GM18502 (cell line): ENCODE results near the gene CMTM7.

Experiments
- ATAC-seq: cut with Tn5 transposase; IDR thresholded peaks from one replicate; pipeline ENCODE4 v1.9.1; 2021; ENCODE audit warnings: mild to moderate bottlenecking; ENCODE audit not compliant: unreplicated experiment, poor library complexity

CMTM7 gene

DNA sequence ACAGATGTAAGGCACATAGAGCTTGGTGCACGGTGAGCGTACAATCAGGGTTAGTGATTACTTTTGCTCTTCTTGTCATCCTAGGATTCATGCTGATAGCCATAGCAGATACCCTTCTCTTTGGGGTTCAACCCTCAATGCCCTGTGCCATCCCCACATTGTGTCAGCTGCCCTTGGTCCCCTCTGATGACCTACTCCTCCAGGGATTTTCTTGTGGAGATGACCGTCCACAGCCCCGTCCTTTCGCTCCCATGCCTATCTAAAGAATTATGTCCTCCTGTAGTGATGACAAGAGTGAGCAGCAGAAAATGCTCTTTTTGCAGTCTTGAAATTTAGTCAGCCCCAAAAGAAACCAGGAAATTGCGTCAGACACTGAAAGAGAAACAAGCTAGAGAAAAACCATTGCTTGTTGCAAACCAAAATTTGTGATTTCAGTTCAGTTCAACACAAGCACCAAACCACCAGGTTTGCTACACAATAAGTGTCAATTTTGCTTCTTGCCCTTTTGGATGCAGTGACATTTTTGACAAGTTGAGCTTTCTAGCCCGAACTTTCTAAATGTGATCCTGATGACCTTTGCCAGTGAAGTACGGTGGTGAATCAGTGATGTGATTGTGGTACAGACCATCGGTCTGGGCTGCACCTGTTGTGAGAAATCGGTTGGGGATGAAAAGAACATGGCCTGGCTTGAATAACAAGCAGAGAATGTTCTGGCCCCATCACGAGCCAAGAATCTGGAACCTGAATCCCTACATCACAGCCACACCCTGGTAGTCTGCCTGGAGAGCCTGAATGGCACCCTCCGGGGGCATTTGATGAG lies 41.3 kb downstream of the CMTM7 start:
- peak; percentile 42 for ATAC-seq

- no peak for ATAC-seq
These were observed 42.6 kb downstream of the CMTM7 start for GRCh38 chr3:32434206-32434605.

DNA sequence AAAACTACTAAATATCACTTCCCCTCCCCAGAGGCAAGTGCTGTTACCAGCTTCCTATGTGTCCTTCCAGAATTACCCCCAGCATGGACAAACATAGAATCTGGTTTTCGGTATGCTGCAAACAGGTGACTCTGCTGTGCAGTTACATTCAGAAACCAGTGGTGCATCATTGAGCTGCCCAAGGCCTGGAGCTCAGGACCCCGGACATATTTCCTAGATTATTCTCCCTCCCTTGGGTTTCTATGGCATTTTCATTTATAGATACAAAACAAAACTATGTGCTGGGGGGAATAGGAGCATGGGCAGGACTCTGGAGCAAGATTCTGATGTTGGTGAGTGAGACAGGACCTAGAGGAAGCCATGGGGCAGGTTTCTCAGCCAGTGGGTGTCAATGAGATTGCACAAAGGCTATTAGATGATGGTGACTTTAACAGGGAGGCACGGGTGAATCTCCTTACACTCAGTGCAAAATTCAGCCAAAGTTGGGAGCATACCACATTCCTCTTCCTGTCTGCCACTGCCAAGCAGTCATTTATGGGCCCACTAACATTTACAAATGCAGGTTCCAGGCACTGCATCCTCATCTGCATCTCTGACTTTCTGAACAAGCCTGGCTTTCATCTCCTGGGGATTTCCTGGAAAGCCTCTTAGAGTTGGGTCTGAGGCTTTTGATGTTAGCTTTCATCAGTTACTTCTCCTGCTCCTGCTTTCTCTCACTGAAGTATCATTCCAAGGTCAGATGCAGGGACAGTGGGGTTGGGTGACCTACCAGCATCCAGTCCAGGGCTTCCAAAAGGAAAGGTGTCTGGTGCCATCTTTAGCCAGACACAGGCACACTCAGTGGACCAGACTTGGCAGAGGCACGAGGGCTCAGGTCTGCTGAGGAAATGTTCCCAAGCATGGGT lies 44.5 kb downstream of the CMTM7 start:
- no peak for ATAC-seq

GRCh38 chr3:32436816-32437189 lies 45.1 kb downstream of the CMTM7 start:
- peak; percentile 37 for ATAC-seq

GRCh38 chr3:32437896-32438295 lies 46.2 kb downstream of the CMTM7 start:
- no peak for ATAC-seq

DNA sequence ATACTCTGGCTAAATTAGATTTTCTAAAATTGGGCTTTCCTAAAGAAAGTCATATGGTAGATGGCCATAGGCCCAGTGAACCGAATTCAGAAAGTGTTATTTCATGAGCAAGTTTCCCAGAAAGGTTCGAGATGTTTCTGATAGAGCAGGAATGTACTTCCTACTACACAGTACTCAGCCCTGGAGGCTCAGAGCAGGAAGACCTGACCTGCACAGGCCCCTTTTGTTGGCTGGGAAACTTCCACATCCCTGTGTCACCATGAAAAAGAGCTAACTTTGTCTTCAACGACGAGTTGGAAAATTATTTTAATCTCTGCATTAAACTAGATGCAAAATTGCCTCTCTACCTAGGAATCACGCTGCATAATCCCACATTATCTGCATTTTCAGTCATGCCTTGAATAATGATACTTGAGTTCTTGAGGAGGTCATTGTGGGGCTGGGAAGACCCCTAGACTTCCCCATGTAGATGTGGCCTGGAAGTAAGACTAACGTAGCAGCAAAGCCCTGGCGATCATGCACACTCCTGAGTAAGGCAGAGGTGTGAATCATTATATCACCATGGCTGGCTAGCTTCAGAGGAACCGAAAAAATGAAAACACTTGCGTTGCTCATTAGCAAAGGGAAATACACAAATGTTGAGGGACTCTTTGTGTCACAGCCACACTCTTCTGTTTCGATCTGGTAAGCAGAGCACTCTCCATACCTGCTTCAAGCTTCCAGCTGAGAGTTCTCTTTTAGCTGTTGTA lies 47.1 kb downstream of the CMTM7 start:
- peak; percentile 92 for ATAC-seq

DNA sequence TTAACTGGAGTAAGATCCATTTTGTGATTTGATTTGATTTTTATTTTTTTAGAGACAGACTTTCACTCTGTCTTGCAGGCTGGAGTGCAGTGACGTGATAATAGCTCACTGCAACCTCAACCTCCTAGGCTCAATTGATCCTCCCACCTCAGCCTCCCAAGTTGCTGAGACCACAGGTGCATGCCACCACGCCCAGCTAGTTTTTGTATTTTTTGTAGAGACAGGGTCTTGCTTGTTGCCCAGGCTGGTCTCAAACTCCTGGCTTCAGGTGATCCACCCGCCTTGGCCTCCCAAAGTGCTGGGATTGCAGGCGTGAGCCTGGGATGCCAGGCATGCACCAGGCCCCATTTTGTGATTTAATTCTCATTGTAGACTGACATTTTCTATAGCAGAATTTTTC lies 47.8 kb downstream of the CMTM7 start:
- peak; percentile 19 for ATAC-seq

DNA sequence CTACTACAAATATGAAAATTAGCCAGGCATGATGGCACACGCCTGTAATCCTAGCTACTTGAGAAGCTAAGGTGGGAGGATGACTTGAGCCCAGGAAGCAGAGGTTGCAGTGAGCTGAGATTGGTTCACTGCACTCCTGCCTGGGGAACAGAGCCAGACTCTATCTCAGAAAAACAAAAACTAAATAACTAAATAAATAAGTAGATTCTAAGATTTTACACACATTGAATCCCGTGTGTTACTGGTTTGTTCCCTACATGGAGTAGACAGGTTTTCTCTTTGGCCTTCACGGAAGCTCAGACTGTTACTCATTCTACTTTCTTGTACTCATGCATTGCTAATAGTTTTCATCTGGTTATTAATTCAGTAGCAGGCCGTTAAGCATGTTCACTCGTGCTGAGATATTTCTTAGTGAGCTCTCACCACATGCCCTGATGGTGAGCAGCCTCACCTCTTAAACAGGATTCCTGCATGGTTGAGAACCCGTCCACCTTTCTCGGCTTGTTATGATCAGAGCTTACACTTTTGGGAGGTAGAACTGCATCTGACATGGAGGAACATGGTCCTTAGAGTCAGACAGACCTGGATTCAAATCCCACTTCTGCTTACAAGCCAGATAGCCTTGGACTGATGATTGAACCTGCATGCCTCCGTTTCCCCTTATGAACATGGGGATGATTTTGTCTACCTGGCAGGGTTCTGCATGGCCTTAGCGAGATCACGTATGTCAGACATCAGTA lies 49.1 kb downstream of the CMTM7 start:
- no peak for ATAC-seq

GRCh38 chr3:32442766-32443165 lies 51.1 kb downstream of the CMTM7 start:
- no peak for ATAC-seq

- no peak for ATAC-seq
These were observed 51.8 kb downstream of the CMTM7 start for GRCh38 chr3:32443478-32443877.

DNA sequence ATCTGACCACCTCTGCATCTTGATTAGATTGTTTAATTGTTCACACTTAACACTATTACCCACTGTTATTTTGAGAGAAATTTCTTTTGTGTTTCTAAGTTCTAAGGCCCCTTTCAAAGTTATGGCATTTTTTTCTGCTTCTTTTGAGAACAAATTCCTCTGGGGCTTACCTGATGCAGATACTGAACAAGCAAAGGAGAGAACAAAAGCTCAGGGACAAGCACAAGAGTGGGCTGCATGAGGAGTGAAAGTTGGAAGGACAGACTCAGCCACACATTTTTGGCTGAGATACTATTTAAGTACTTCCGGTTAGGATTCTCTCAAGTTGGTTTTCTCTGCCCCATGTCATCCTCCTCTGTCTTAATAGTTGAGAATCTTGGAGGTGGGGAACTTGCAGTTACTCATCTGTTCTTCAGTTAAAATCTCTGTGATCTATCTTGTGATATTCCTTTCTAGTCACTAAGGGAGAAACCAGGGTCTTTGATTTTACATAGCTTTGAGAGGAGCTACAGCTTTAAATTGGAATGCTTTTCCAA lies 56.3 kb downstream of the CMTM7 start:
- ATAC-seq = no peak

DNA sequence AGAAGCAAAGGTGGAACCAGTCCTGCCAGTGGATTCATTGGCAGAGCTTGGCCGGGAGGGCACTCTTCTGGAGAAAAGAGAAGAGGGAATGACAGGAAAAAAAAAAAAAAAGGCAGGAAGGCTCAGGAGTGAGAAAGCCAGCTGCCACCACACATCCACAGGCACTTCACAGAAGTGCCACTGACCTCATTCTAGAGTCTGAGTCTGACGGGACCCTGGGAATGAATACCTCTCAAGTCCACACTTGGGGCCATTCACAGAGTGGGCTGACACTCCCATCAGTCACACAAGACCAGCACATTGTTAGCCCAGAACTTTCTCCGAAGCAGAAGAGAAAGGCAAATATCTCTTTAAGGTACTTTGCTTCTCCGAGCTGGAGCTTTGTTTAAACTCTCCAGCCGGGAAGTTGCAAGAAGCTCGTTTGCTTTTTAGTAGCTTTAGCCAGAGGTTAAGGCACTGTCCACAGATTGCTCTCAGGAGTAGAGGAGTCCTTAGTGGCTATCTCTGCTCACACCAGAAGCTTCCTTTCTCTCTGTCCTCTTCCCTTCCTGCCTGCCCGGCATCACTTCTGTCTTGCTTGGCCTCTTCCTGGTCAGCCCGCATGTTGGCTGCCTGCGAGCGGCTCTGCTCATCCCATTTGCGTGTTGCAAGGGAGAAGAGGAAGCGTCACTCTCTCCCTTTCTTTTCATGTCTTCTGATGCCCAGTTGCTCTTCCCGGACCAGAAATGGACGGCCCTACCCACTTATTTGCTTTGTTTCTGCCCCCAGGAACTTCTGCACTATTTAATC lies 57.2 kb downstream of the CMTM7 start:
- ATAC-seq = no peak

DNA sequence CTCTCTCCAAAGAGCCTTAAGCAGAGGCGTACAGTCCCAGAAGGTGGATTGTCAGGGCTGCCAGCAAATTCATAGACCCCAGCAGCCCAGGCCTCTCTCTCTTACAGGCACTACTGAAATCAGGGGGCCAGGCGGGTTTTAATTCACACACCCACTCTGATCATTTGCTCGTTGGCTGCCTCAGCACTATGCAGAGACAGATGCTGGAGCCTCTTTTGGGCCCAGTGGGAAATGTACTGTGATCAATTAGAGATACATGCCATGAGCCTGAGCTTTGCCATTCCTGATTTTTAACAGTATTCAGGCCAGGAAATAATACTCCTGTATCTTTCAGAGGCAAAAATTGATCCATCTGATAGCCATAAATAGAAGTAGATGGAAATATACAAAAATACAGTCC lies 58.0 kb downstream of the CMTM7 start:
- no peak for ATAC-seq

- ATAC-seq = no peak
These were observed 58.8 kb downstream of the CMTM7 start for GRCh38 chr3:32450426-32450825.

GRCh38 chr3:32450992-32451659 lies 59.5 kb downstream of the CMTM7 start:
- ATAC-seq = no peak

DNA sequence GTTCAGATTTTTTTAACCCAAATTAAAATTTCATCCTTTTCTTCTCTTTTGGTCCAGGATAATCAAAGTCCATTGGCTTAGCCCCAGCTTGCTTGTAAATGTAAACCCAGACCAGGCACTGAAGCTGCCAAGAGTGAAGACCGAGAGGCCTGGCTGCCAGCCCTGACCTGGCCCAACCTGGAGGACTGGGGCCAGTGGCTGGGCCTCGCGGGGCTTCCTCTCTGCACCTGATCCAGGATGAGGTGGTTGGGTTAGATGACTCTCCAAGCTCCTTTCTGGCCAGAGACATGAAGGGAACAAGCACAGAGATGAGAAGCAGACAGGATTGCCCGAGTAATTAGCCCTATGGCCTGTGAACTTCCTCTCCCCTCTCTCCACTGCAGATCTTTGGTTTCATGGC lies 60.4 kb downstream of the CMTM7 start:
- no peak for ATAC-seq

DNA sequence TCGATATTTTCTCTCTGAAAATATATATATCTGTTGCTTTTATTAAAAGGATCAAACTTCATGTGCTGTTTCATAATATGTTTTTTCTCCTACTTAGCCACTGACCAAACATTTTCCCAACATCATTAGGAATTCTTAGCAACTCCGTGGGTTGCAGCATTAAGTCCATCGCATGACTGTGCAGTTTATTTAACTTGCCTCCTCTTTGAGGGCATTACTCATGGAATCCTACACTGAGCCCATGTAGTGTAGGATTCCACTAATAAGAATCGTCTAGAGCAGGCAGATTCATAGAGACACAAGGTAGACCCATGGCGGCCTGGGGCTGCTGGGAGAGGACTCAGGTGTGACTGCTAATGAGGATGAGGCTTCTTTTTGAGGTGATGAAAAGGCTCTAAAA lies 61.7 kb downstream of the CMTM7 start:
- ATAC-seq = no peak

- ATAC-seq = no peak
These were observed 62.5 kb downstream of the CMTM7 start for GRCh38 chr3:32454111-32454510.
